ENCODE data around the gene KIF3B. TPM values are rescaled to one million over a fixed set of nuclear protein-coding genes. Genes with fewer than 3 reads are reported as not detected.
A peak's percentile ranks its signal among the peaks of the same experiment; 100 is the strongest.

KIF3B gene
- total RNA-seq, 2 experiments from 2014 or later: 25.4 to 25.7 TPM

DNA sequence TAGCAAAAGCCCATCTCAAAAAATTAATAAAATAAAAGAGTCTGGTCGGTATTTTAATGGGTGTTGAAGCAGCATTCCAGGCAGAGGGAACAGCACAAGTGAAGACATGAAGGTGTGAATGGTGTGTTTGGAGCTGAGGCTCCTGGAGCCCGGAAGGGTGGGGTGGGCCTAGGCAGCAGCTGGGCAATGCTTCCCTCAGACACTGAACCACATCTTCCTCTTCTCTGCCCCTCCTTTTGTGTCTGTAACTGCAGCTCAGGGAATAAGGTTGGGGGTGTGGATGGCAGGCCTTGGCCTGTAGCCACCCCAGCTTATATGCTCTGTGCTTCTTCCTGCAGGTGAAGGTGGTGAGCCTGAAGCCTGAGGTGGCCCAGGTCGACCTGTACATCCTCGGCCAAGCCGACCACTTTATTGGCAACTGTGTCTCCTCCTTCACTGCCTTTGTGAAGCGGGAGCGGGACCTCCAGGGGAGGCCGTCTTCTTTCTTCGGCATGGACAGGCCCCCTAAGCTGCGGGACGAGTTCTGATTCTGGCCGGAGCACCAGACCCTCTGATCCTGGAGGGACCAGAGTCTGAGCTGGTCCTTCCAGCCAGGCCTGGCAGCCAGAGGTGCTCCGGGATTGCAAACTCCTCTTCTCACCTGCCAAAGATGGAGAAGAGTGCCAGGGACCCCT, 43.2 kb upstream of the KIF3B start:
- peaks cover 71% of the 10 kb centered on the region for H3K36me3 Mint-ChIP-seq (ENCODE audit: low read depth)
- H3K9me3 Mint-ChIP-seq: no peaks in the 10 kb centered on the region
- TF ChIP-seq, protein P1, sequence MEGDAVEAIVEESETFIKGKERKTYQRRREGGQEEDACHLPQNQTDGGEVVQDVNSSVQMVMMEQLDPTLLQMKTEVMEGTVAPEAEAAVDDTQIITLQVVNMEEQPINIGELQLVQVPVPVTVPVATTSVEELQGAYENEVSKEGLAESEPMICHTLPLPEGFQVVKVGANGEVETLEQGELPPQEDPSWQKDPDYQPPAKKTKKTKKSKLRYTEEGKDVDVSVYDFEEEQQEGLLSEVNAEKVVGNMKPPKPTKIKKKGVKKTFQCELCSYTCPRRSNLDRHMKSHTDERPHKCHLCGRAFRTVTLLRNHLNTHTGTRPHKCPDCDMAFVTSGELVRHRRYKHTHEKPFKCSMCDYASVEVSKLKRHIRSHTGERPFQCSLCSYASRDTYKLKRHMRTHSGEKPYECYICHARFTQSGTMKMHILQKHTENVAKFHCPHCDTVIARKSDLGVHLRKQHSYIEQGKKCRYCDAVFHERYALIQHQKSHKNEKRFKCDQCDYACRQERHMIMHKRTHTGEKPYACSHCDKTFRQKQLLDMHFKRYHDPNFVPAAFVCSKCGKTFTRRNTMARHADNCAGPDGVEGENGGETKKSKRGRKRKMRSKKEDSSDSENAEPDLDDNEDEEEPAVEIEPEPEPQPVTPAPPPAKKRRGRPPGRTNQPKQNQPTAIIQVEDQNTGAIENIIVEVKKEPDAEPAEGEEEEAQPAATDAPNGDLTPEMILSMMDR (IDR thresholded peaks at IDR 0.05): no peak
- peak overlapping the region; percentile 80 for H3K27ac Mint-ChIP-seq
- ATAC-seq (no peak), DNase-seq (no peak)
- intact Hi-C loops (cut with micrococcal nuclease): no loop called here
- POLR2A ChIA-PET: interaction anchor here (0.7 to 2.7 kb wide), 4 partner anchors 8 to 46 kb away, joined by 4 to 9 read pairs (median 6); no protein-coding TSS in a partner anchor
- CTCF ChIA-PET: interaction anchor here (1.6 to 2.5 kb wide), 2 partner anchors 7 to 9 kb away, joined by 5 to 11 read pairs; no protein-coding TSS in a partner anchor
- H3K27me3 Mint-ChIP-seq: no peaks in the 10 kb centered on the region
- H3K4me1 Mint-ChIP-seq (ENCODE audit: low read depth): peaks cover 42% of the 10 kb centered on the region
- H3K4me3 Mint-ChIP-seq: no peak overlapping the region

GRCh38 chr20:32235331-32236047, 42.0 kb upstream of the KIF3B start:
- Mint-ChIP-seq H3K4me3 (no peak overlapping the region), H3K4me1 (ENCODE audit: low read depth) (peaks cover 51% of the 10 kb centered on the region), H3K27me3 (no peaks in the 10 kb centered on the region), H3K27ac (peak overlapping the region; percentile 80), H3K9me3 (no peaks in the 10 kb centered on the region), H3K36me3 (ENCODE audit: low read depth) (peaks cover 66% of the 10 kb centered on the region)
- intact Hi-C loops (cut with micrococcal nuclease): no loop called here
- DNase-seq (no peak), ATAC-seq (no peak)
- ChIA-PET CTCF (no interaction called here), POLR2A (interaction anchor here (0.7 to 1.8 kb wide), 3 partner anchors 11 to 124 kb away, joined by 3 to 4 read pairs (median 3); no protein-coding TSS in a partner anchor)
- TF ChIP-seq, protein P1 (IDR thresholded peaks at IDR 0.05): no peak

- Mint-ChIP-seq H3K4me3 (no peak overlapping the region), H3K27me3 (no peaks in the 10 kb centered on the region), H3K36me3 (ENCODE audit: low read depth) (peaks cover 60% of the 10 kb centered on the region), H3K9me3 (no peaks in the 10 kb centered on the region), H3K4me1 (ENCODE audit: low read depth) (peaks cover 49% of the 10 kb centered on the region), H3K27ac (peak overlapping the region; percentile 80)
- no peak for DNase-seq
- CTCF ChIA-PET: no interaction called here
- POLR2A ChIA-PET: interaction anchor here (0.7 to 1.1 kb wide), 4 partner anchors 10 to 123 kb away, joined by 3 read pairs; no protein-coding TSS in a partner anchor
- ATAC-seq: no peak
- TF ChIP-seq, protein P1 (IDR thresholded peaks at IDR 0.05): no peak
- intact Hi-C loops (cut with micrococcal nuclease): no loop called here
These were observed 41.4 kb upstream of the KIF3B start for GRCh38 chr20:32236048-32236533.

- H3K36me3 Mint-ChIP-seq (ENCODE audit: low read depth): peaks cover 53% of the 10 kb centered on the region
- TF ChIP-seq, protein P1 (IDR thresholded peaks at IDR 0.05): no peak
- H3K9me3 Mint-ChIP-seq: no peaks in the 10 kb centered on the region
- ChIA-PET CTCF (no interaction called here), POLR2A (interaction anchor here (1.0 to 1.1 kb wide), 3 partner anchors 9 to 122 kb away, joined by 3 read pairs; no protein-coding TSS in a partner anchor)
- intact Hi-C loops (cut with micrococcal nuclease): no loop called here
- no peak overlapping the region for H3K4me3 Mint-ChIP-seq
- DNase-seq (no peak), ATAC-seq (no peak)
- H3K27me3 Mint-ChIP-seq: no peaks in the 10 kb centered on the region
- H3K27ac Mint-ChIP-seq: no peak overlapping the region
- H3K4me1 Mint-ChIP-seq (ENCODE audit: low read depth): peaks cover 48% of the 10 kb centered on the region
These were observed 40.6 kb upstream of the KIF3B start for GRCh38 chr20:32236819-32237218.
